Endothelial cell of umbilical vein (primary cell): ENCODE measurements around the gene GPR137B. TPM values are rescaled to one million over a fixed set of nuclear protein-coding genes. Genes with fewer than 3 reads are reported as not detected.

Experiments used
- BruUV-seq: library from RNA; stranded (reverse); fragments of 400-500 nt; replicated peaks from 2 replicates; lab custom pipeline; 2021; lab: Mats Ljungman, UMichigan
- CTCF ChIA-PET: fragments of 300-600, 350-600 bp; sonication (Branson Sonifier 250); formaldehyde crosslinking; loops from one replicate; lab custom pipeline; 2021; ENCODE audit warnings: antibody characterized with exemption, inconsistent platforms; lab: Charles Lee
- POLR2A ChIA-PET: fragments of 300-600, 350-600 bp; sonication (Branson Sonifier 250); formaldehyde crosslinking; loops from one replicate; lab custom pipeline; 2021; ENCODE audit warnings: antibody characterized with exemption, inconsistent platforms; lab: Charles Lee
- DNase-seq: peaks from one replicate; pipeline ENCODE4 v3.0.0-alpha.2; 2011; ENCODE audit warnings: low read depth, low spot score
- FAIRE-seq: peaks from 2 replicates; lab custom pipeline; 2011; peaks lifted over from hg19 to GRCh38; lab: Jason Lieb, UNC
- H2AFZ ChIP-seq: 2 replicates; pipeline ENCODE4 v1.6.0; 2012; ENCODE audit warnings: low read depth, low read length, control low read depth, inconsistent platforms
- H3K27ac ChIP-seq: 2 replicates; pipeline ENCODE4 v1.5.1; 2011; ENCODE audit warnings: low read depth, mild to moderate bottlenecking, control low read depth, low read length, moderate library complexity; ENCODE audit not compliant: insufficient read depth
- H3K27me3 ChIP-seq, 2 experiments: 2 replicates each; pipeline versions ENCODE4 v1.6.0 to v1.6.1; 2011; ENCODE audit warnings: low read length in 2 of 2, mixed read lengths in 1 of 2; ENCODE audit not compliant: control insufficient read depth in 2 of 2, insufficient read depth in 2 of 2
- H3K36me3 ChIP-seq, 2 experiments: 2 replicates in 1 of 2; 3 replicates in 1 of 2; pipeline ENCODE4 v1.5.1; 2011; ENCODE audit warnings: low read length in 2 of 2, mild to moderate bottlenecking in 1 of 2, moderate library complexity in 1 of 2; ENCODE audit not compliant: control insufficient read depth in 2 of 2, insufficient read depth in 2 of 2; ENCODE audit errors: extremely low read depth in 1 of 2
- H3K4me1 ChIP-seq: 3 replicates; pipeline ENCODE4 v1.5.1; 2011; ENCODE audit warnings: mild to moderate bottlenecking, low read length; ENCODE audit not compliant: control insufficient read depth, insufficient read depth; ENCODE audit errors: extremely low read depth
- H3K4me2 ChIP-seq: 2 replicates; pipeline ENCODE4 v1.6.1; 2011; ENCODE audit warnings: low read length, control low read depth, mixed read lengths; ENCODE audit not compliant: insufficient read depth
- H3K4me3 ChIP-seq, 3 experiments: fragments of 200-600 bp in 1 of 3; sonication (generic), shearing (Covaris generic) in 1 of 3; replicated peaks in 1 of 3; 2 replicates each; pipeline ENCODE4 v1.5.1; 2011 to 2016; ENCODE audit warnings: control low read depth in 3 of 3, low read length in 3 of 3, mild to moderate bottlenecking in 2 of 3, inconsistent platforms in 1 of 3, low read depth in 1 of 3, moderate library complexity in 1 of 3; ENCODE audit not compliant: insufficient read depth in 1 of 3
- H3K79me2 ChIP-seq: 2 replicates; pipeline ENCODE4 v1.6.0; 2012; ENCODE audit warnings: low read length, inconsistent platforms; ENCODE audit not compliant: control insufficient read depth, insufficient read depth
- H3K9ac ChIP-seq: replicated peaks from 2 replicates; pipeline ENCODE3; 2011; ENCODE audit warnings: low read length, control low read depth; ENCODE audit not compliant: insufficient read depth; ENCODE audit errors: extremely low read depth
- H3K9me1 ChIP-seq: replicated peaks from 3 replicates; pipeline ENCODE4 v1.6.0; 2011; ENCODE audit warnings: mild to moderate bottlenecking, low read length; ENCODE audit not compliant: control insufficient read depth, insufficient read depth; ENCODE audit errors: extremely low read depth
- H3K9me3 ChIP-seq: replicated peaks from 2 replicates; pipeline ENCODE4 v1.5.1; 2012; ENCODE audit warnings: low read length, inconsistent platforms; ENCODE audit not compliant: control insufficient read depth, insufficient read depth
- H4K20me1 ChIP-seq: replicated peaks from 2 replicates; pipeline ENCODE3; 2011; ENCODE audit warnings: mild to moderate bottlenecking, low read length; ENCODE audit not compliant: control insufficient read depth, insufficient read depth; ENCODE audit errors: extremely low read depth
- EZH2 ChIP-seq: IDR thresholded peaks from 2 replicates; pipeline ENCODE4 v1.6.1; 2012; ENCODE audit warnings: borderline replicate concordance, low read depth, mild to moderate bottlenecking, moderate library complexity, low read length, inconsistent platforms; ENCODE audit not compliant: severe bottlenecking
- FOS ChIP-seq: IDR thresholded peaks from 2 replicates; pipeline ENCODE4 v1.6.1; 2011; ENCODE audit warnings: mild to moderate bottlenecking, low read length, moderate library complexity, borderline replicate concordance; ENCODE audit not compliant: insufficient read depth
- GATA2 ChIP-seq: IDR thresholded peaks from 2 replicates; pipeline ENCODE4 v1.7.0; 2011; ENCODE audit warnings: low read depth, mild to moderate bottlenecking, moderate library complexity, mixed read lengths, low read length; ENCODE audit not compliant: insufficient read length, insufficient read depth
- JUN ChIP-seq: IDR thresholded peaks from 2 replicates; pipeline ENCODE4 v1.6.1; 2011; ENCODE audit warnings: borderline replicate concordance, low read depth; ENCODE audit not compliant: insufficient read length, insufficient read depth
- MYC ChIP-seq: IDR thresholded peaks from one replicate; pipeline ENCODE4 v1.6.1; 2011; ENCODE audit warnings: mild to moderate bottlenecking, low read depth, low read length
- POLR2A ChIP-seq: IDR thresholded peaks from 2 replicates; pipeline ENCODE4 v1.6.1; 2012; ENCODE audit warnings: low read depth, mild to moderate bottlenecking, control low read depth, low read length
- POLR2AphosphoS5 ChIP-seq: IDR thresholded peaks from 2 replicates; pipeline ENCODE4 v1.6.1; 2012; ENCODE audit warnings: low read depth, mild to moderate bottlenecking, control low read depth, low read length, moderate library complexity; ENCODE audit not compliant: insufficient read depth
- dilution Hi-C: fragments of 300-500 bp; cut with MboI; formaldehyde crosslinking; loops from one replicate; pipeline ENCODE4 v1.15.0; 2019; ENCODE audit warnings: low sequenced_read_pairs; ENCODE audit not compliant: extremely low pct_ligation_motif_present
- intact Hi-C: fragments of 100-400 bp; cut with micrococcal nuclease; formaldehyde crosslinking; loops from one replicate; pipeline ENCODE4 v1.10.0; 2022
- polyA plus RNA-seq, 4 experiments: library from polyadenylated mRNA; depleted of rRNA in 3 of 4; stranded (reverse) in 3 of 4; unstranded in 1 of 4; fragments of >200 nt; gene quantifications; 2 replicates each; pipeline versions ENCODE4 v1.2.1 to v1.2.3, GENCODE V29; 2011 to 2012; ENCODE audit warnings: missing spikeins in 1 of 4
- total RNA-seq: library from RNA; stranded (reverse); gene quantifications from 2 replicates; pipeline ENCODE4 v1.2.3, GENCODE V29; 2021
- TF ChIP-seq, protein P1 (sequence below), 2 donors: IDR thresholded peaks; 1 replicate in 1 of 2; 2 replicates in 1 of 2; pipeline ENCODE4 v1.5.1; 2011; ENCODE audit warnings: low read length in 2 of 2, mild to moderate bottlenecking in 2 of 2, moderate library complexity in 2 of 2, control low read depth in 1 of 2, inconsistent platforms in 1 of 2, low read depth in 1 of 2; ENCODE audit not compliant: insufficient read depth in 1 of 2; ENCODE audit errors: extremely low read depth in 1 of 2
- TF ChIP-seq, protein P2 (sequence below): IDR thresholded peaks from 2 replicates; pipeline ENCODE4 v1.6.1; 2011; ENCODE audit not compliant: insufficient read depth, insufficient read length

GPR137B gene
- total and polyA plus RNA-seq, 2 donors (not counting 3 experiments of a cell fraction or from before 2014, with no cell fraction given), result 7.8 to 11.9 TPM

DNA sequence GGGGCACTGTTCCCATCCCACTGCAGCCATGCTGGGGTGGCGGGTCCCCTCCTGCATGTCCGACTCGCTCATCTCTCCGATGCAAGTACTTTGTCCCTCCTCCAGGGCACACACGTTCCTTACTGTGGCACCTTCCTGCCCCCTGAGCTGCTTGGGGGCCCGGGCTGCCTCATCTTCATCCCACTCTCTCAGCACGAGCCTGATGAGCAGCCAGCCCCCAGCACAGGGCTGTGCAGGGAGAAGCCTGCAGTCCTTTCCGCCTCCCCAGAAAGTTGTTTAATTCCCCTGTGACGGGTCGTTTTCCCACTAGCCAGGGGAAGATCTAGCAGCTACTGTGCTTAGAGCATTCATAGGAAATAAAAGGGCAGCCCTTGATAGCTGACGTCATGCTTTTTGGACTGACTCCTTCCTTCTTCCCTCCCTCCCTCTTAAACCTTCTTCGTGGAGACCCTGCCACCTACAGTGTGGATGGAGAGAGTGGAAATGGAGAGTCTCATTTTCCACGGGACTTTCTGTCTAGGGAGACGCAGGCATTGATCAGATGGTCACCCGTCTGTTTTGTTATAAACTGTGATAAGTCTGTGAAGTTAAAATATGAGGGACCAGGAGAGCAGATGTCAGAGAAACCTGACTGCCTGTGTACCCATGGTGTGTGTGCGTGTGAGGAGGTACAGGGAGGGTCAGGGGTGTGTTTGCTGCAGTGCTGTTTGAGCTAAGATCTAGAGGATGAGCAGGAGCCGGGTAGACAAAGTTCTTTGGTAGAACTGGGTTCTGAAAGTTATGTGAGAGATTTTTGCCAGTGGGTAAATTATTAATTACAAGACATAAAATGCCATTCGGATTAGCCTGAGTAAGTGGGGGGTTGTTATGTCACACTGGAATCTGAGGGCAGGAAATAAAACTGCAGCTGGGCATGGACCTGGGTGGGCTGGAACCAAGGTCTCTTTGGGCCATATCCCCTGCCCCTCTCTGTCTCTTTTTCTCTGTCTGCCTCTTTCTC lies 34.3 kb downstream of the GPR137B start:
- H3K27ac ChIP-seq, result no peak overlapping the region
- no peaks in the 10 kb centered on the region for H3K9me3 ChIP-seq
- FAIRE-seq (no peak), DNase-seq (no peak)
- no peaks in the 10 kb centered on the region for H3K27me3 ChIP-seq
- TF ChIP-seq GATA2 (no peak), POLR2AphosphoS5 (no peak), EZH2 (no peak), MYC (no peak), JUN (no peak), FOS (no peak), POLR2A (no peak)
- TF ChIP-seq, protein P1, sequence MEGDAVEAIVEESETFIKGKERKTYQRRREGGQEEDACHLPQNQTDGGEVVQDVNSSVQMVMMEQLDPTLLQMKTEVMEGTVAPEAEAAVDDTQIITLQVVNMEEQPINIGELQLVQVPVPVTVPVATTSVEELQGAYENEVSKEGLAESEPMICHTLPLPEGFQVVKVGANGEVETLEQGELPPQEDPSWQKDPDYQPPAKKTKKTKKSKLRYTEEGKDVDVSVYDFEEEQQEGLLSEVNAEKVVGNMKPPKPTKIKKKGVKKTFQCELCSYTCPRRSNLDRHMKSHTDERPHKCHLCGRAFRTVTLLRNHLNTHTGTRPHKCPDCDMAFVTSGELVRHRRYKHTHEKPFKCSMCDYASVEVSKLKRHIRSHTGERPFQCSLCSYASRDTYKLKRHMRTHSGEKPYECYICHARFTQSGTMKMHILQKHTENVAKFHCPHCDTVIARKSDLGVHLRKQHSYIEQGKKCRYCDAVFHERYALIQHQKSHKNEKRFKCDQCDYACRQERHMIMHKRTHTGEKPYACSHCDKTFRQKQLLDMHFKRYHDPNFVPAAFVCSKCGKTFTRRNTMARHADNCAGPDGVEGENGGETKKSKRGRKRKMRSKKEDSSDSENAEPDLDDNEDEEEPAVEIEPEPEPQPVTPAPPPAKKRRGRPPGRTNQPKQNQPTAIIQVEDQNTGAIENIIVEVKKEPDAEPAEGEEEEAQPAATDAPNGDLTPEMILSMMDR (IDR thresholded peaks at IDR 0.05; ENCODE audit: extremely low read depth in 1 of 2, insufficient read depth in 1 of 2, low read depth in 1 of 2, low read length in 2 of 2), result no peak
- TF ChIP-seq, protein P2, sequence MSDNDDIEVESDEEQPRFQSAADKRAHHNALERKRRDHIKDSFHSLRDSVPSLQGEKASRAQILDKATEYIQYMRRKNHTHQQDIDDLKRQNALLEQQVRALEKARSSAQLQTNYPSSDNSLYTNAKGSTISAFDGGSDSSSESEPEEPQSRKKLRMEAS, result no peak
- H3K36me3 ChIP-seq, result peaks cover 0 to 2% of the 10 kb centered on the region in 2 experiments
- BruUV-seq, result no TSS peak
- dilution Hi-C loops (no loop called here), intact Hi-C loops (no loop called here)
- no peaks in the 10 kb centered on the region for H3K79me2 ChIP-seq
- no peak overlapping the region for H3K4me2 ChIP-seq
- H4K20me1 ChIP-seq, result no peaks in the 10 kb centered on the region
- H3K4me1 ChIP-seq, result peaks cover 3% of the 10 kb centered on the region
- H2AFZ ChIP-seq, result no peak overlapping the region
- H3K9ac ChIP-seq, result no peak overlapping the region
- ChIA-PET CTCF (no interaction called here), POLR2A (no interaction called here)
- no peaks in the 10 kb centered on the region for H3K9me1 ChIP-seq
- no peak overlapping the region for H3K4me3 ChIP-seq
